A549 (cell line): Measurements from ENCODE around the gene SPNS2. TPM values are rescaled to one million over a fixed set of nuclear protein-coding genes. Genes with fewer than 3 reads are reported as not detected.

Source experiments
- ATAC-seq, 2 experiments: fragments of 200-7000 bp in 1 of 2; fragments of >200 bp in 1 of 2; cut with Nextera tagmentation in 1 of 2; cut with Tn5 transposase in 1 of 2; 3 replicates each; pipeline versions ENCODE4 v1.8.0 to v1.9.1; 2018 to 2020; ENCODE audit warnings: mild to moderate bottlenecking in 1 of 2, moderate library complexity in 1 of 2
- CTCF ChIA-PET: fragments of 300-600 bp; sonication (Branson Sonifier 250); formaldehyde crosslinking; extraction: SDS; loops from one replicate; lab custom pipeline; 2021; ENCODE audit warnings: antibody characterized with exemption, inconsistent platforms; lab: Yijun Ruan, JAX
- POLR2A ChIA-PET: fragments of 350-600 bp; formaldehyde crosslinking; extraction: SDS; loops from one replicate; lab custom pipeline; 2021; ENCODE audit warnings: antibody characterized with exemption, inconsistent platforms; lab: Yijun Ruan, JAX
- DNase-seq, 2 experiments: peaks; one replicate each; pipeline versions ENCODE4 v3.0.0 to v3.0.0-alpha.2; 2011 to 2016; ENCODE audit warnings: low read depth in 1 of 2, low spot score in 1 of 2
- FAIRE-seq: peaks from 2 replicates; lab custom pipeline; 2011; peaks lifted over from hg19 to GRCh38; lab: Jason Lieb, UNC
- H3K27ac ChIP-seq, 2 experiments: fragments of >200 bp; sonication (Bioruptor Twin); formaldehyde crosslinking; 3 replicates each; pipeline ENCODE4 v1.5.1; 2016 to 2017
- H3K4me1 ChIP-seq: fragments of >200 bp; sonication (Bioruptor Twin); formaldehyde crosslinking; 3 replicates; pipeline ENCODE4 v1.6.1; 2016
- H3K4me2 ChIP-seq: fragments of >200 bp; sonication (Bioruptor Twin); formaldehyde crosslinking; 3 replicates; pipeline ENCODE4 v1.6.1; 2016
- H3K4me3 ChIP-seq: fragments of >200 bp; sonication (Bioruptor Twin); formaldehyde crosslinking; 3 replicates; pipeline ENCODE4 v1.5.1; 2016
- H3K9me3 ChIP-seq: fragments of >200 bp; sonication (Bioruptor Twin); formaldehyde crosslinking; 3 replicates; pipeline ENCODE4 v1.6.1; 2016
- CEBPB ChIP-seq, 2 experiments: fragments of >200 bp in 1 of 2; sonication (Bioruptor Twin) in 1 of 2; formaldehyde crosslinking in 1 of 2; IDR thresholded peaks; 2 replicates each; pipeline ENCODE4 v1.6.1; 2012 to 2016
- FOSB ChIP-seq: fragments of 250-450 bp; sonication (Bioruptor Pico); IDR thresholded peaks from 2 replicates; pipeline ENCODE4 v1.5.0; 2020; ENCODE audit warnings: mild to moderate bottlenecking, moderate library complexity
- GATA3 ChIP-seq: IDR thresholded peaks from 2 replicates; pipeline ENCODE4 v1.6.1; 2012; ENCODE audit warnings: borderline replicate concordance
- HOXA7 ChIP-seq: fragments of 250-450 bp; sonication (Bioruptor Pico); IDR thresholded peaks from 2 replicates; pipeline ENCODE4 v1.5.0; 2020; ENCODE audit warnings: mild to moderate bottlenecking, moderate library complexity
- MYC ChIP-seq: IDR thresholded peaks from 2 replicates; pipeline ENCODE4 v1.6.1; 2012; ENCODE audit warnings: mild to moderate bottlenecking, inconsistent platforms, low read length, improper control_type of control experiment, borderline replicate concordance
- POLR2A ChIP-seq: IDR thresholded peaks from 2 replicates; pipeline ENCODE4 v1.6.1; 2012; ENCODE audit warnings: mild to moderate bottlenecking, low read length
- POLR2AphosphoS2 ChIP-seq: conservative IDR thresholded peaks from 2 replicates; pipeline ENCODE4 v1.6.1; 2012; ENCODE audit warnings: low read length, improper control_type of control experiment, inconsistent platforms
- SMC3 ChIP-seq: fragments of >200 bp; sonication (Bioruptor Twin); formaldehyde crosslinking; IDR thresholded peaks from 3 replicates; pipeline ENCODE4 v1.6.1; 2018; ENCODE audit warnings: inconsistent platforms
- TFCP2L1 ChIP-seq: fragments of 250-450 bp; sonication (Bioruptor Pico); IDR thresholded peaks from 2 replicates; pipeline ENCODE4 v1.5.0; 2021; ENCODE audit warnings: mild to moderate bottlenecking
- TP53 ChIP-seq: fragments of 250-450 bp; sonication (Bioruptor Pico); IDR thresholded peaks from 2 replicates; pipeline ENCODE4 v1.5.0; 2021; ENCODE audit warnings: mild to moderate bottlenecking, moderate library complexity
- USF2 ChIP-seq: fragments of 450-650 bp; IDR thresholded peaks from 2 replicates; pipeline ENCODE4 v1.6.1; 2014; ENCODE audit warnings: antibody characterized with exemption
- ZC3H11A ChIP-seq: fragments of 450-650 bp; IDR thresholded peaks from 2 replicates; pipeline ENCODE4 v1.6.1; 2014; ENCODE audit warnings: antibody characterized with exemption, mild to moderate bottlenecking
- WGBS: methylation state at CpG from one replicate; pipeline ENCODE4 v1.1.6; 2017; ENCODE audit errors: missing lambda C conversion rate; 5-methylcytosine and 5-hydroxymethylcytosine counted together
- polyA plus RNA-seq, 4 experiments: library from polyadenylated mRNA; depleted of rRNA in 3 of 4; stranded (reverse); fragments of >200 nt; fragmentation: RNase III in 1 of 4; extraction: RNeasy Plus Mini Kit Qiagen cat#74134 plus additional on column Dnase treatment in 1 of 4; gene quantifications; 2 replicates in 3 of 4; 3 replicates in 1 of 4; pipeline ENCODE4 v1.2.3, GENCODE V29; 2011 to 2017
- TF ChIP-seq, protein P1 (sequence below): IDR thresholded peaks from 2 replicates; pipeline ENCODE4 v1.6.1; 2012
- TF ChIP-seq, protein P2 (sequence below): fragments of >200 bp; sonication (Bioruptor Twin); formaldehyde crosslinking; IDR thresholded peaks from 3 replicates; pipeline ENCODE4 v1.6.1; 2016
- TF ChIP-seq, protein P3 (sequence below): IDR thresholded peaks from 2 replicates; pipeline ENCODE4 v1.6.1; 2012

The SPNS2 gene
- polyA plus RNA-seq, 2 of the 4 experiments (the other 2 are of a cell fraction): 0.27 to 0.46 TPM

GRCh38 chr17:4532860-4533522 lies 34.3 kb downstream of the SPNS2 start:
- TF ChIP-seq FOSB (CRISPR knock-in tag): no peak
- TF ChIP-seq, protein P1, sequence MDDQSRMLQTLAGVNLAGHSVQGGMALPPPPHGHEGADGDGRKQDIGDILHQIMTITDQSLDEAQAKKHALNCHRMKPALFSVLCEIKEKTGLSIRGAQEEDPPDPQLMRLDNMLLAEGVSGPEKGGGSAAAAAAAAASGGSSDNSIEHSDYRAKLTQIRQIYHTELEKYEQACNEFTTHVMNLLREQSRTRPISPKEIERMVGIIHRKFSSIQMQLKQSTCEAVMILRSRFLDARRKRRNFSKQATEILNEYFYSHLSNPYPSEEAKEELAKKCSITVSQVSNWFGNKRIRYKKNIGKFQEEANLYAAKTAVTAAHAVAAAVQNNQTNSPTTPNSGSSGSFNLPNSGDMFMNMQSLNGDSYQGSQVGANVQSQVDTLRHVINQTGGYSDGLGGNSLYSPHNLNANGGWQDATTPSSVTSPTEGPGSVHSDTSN: peak; percentile 41; the same call in 1 of the 2 replicates
- TF ChIP-seq, all 56 proteins: peak for 1
- Histone ChIP-seq H3K4me1 (peaks cover 20% of the 10 kb centered on the region), H3K27ac (peak overlapping the region in 1 of 2 experiments; percentile 80; a peak in 3 of 6 replicates), H3K4me2 (no peak overlapping the region), H3K4me3 (no peak overlapping the region), H3K9me3 (no peaks in the 10 kb centered on the region)
- WGBS: 89% methylated on average over 31 of the region's 33 CpGs
- DNase-seq (no peak), ATAC-seq (no peak), FAIRE-seq (no peak)
- CTCF ChIA-PET: interaction anchor here (1.0 to 1.5 kb wide), 5 partner anchors 9 to 112 kb away, joined by 3 to 4 read pairs (median 3); no protein-coding TSS in a partner anchor
- POLR2A ChIA-PET: no interaction called here

- Histone ChIP-seq H3K4me1 (peaks cover 20% of the 10 kb centered on the region), H3K9me3 (no peaks in the 10 kb centered on the region), H3K4me2 (peak overlapping the region; percentile 72), H3K27ac (peak overlapping the region; percentile 54 to 80), H3K4me3 (no peak overlapping the region)
- peak; percentile 25 to 65 for ATAC-seq
- no peak for FAIRE-seq
- no peak for TF ChIP-seq CEBPB (IDR thresholded peaks at IDR 0.05)
- TF ChIP-seq TFCP2L1: peak; percentile 30; the same call in 1 of the 2 replicates
- TF ChIP-seq, protein P2, sequence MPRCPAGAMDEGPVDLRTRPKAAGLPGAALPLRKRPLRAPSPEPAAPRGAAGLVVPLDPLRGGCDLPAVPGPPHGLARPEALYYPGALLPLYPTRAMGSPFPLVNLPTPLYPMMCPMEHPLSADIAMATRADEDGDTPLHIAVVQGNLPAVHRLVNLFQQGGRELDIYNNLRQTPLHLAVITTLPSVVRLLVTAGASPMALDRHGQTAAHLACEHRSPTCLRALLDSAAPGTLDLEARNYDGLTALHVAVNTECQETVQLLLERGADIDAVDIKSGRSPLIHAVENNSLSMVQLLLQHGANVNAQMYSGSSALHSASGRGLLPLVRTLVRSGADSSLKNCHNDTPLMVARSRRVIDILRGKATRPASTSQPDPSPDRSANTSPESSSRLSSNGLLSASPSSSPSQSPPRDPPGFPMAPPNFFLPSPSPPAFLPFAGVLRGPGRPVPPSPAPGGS: peak; percentile 39; the same call in 2 of the 3 replicates
- TF ChIP-seq, protein P1: peak; percentile 53; the same call in 1 of the 2 replicates
- peak; percentile 25 for TF ChIP-seq POLR2A
- peak; percentile 26; the same call in 1 of the 2 replicates for TF ChIP-seq POLR2AphosphoS2
- TF ChIP-seq MYC: 0 out of 2 replicates have a peak, but pooled peaks have one; percentile 30
- no peak for TF ChIP-seq TP53 (CRISPR knock-in tag)
- TF ChIP-seq FOSB (CRISPR knock-in tag): peak; percentile 67; the same call in 1 of the 2 replicates
- TF ChIP-seq HOXA7 (CRISPR knock-in tag): peak; percentile 46; the same call in 1 of the 2 replicates
- no peak for TF ChIP-seq USF2
- TF ChIP-seq ZC3H11A: 0 out of 2 replicates have a peak, but pooled peaks have one; percentile 4
- TF ChIP-seq SMC3: no peak
- TF ChIP-seq, protein P3, sequence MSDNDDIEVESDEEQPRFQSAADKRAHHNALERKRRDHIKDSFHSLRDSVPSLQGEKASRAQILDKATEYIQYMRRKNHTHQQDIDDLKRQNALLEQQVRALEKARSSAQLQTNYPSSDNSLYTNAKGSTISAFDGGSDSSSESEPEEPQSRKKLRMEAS: peak; percentile 28; the same call in 1 of the 2 replicates
- TF ChIP-seq GATA3: 0 out of 2 replicates have a peak, but pooled peaks have one; percentile 9
- CTCF ChIA-PET: interaction anchor here (0.5 to 1.5 kb wide), 3 partner anchors 17 to 34 kb away, joined by 3 to 4 read pairs (median 4); no protein-coding TSS in a partner anchor
- 47% methylated on average over 18 of the region's 23 CpGs for WGBS
- peak in 1 of 2 experiments; percentile 53 for DNase-seq
- POLR2A ChIA-PET: interaction anchor here (0.9 to 1.3 kb wide), 3 partner anchors 9 to 21 kb away, joined by 3 to 5 read pairs (median 3); partner anchors contain the start of gene MYBBP1A
These were observed 35.1 kb downstream of the SPNS2 start for GRCh38 chr17:4533523-4534504.
